PC-9 (cell line): ENCODE measurements around the gene PELI1.

Source experiments
- EZH2 ChIP-seq: fragments of 200-600 bp; sonication (generic); IDR thresholded peaks from 2 replicates; pipeline ENCODE4 v1.8.0; 2017; ENCODE audit warnings: antibody characterized with exemption, low read depth
- TF ChIP-seq, protein P1 (sequence below): fragments of 200-600 bp; sonication (generic); conservative IDR thresholded peaks from 2 replicates; pipeline ENCODE4 v1.6.1; 2017; ENCODE audit warnings: mixed run types, antibody characterized with exemption, mild to moderate bottlenecking, moderate library complexity

DNA sequence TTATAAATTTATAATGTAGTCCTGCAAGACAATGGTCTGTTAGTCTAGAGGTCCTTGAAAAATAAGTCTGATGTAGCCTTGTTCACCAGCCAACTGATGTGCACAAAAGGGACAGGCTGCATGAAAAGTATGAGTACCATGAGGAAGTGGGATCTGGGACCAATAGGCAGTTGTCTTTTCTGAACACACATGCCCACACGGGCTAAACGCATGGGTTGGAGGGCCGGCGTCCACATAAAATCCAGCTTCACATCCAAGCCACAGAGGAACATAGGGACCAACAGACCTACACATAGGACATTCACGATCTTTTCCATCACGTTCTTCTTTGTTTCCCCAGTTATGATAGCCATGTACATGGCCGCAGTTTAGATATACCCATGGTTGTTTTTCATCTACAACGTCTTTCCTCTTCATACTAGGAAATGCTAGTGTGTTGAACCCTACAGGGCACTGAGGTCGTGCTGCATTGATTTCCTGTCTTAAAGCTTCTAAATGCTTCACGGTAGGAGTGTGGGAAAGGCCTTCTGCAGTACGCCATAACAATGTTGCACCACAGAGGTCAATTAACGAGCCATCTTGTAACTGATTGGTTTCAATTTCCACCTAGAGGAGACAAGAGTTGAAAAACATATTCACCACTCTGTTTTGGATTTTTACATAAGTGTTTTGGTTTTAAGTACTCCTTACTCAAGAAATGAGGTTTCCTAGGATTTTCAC, 49.4 kb downstream of the PELI1 start:
- TF ChIP-seq, protein P1, sequence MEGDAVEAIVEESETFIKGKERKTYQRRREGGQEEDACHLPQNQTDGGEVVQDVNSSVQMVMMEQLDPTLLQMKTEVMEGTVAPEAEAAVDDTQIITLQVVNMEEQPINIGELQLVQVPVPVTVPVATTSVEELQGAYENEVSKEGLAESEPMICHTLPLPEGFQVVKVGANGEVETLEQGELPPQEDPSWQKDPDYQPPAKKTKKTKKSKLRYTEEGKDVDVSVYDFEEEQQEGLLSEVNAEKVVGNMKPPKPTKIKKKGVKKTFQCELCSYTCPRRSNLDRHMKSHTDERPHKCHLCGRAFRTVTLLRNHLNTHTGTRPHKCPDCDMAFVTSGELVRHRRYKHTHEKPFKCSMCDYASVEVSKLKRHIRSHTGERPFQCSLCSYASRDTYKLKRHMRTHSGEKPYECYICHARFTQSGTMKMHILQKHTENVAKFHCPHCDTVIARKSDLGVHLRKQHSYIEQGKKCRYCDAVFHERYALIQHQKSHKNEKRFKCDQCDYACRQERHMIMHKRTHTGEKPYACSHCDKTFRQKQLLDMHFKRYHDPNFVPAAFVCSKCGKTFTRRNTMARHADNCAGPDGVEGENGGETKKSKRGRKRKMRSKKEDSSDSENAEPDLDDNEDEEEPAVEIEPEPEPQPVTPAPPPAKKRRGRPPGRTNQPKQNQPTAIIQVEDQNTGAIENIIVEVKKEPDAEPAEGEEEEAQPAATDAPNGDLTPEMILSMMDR = no peak
- no peak for TF ChIP-seq EZH2
